Stromal cell of bone marrow (primary cell): ENCODE data around the gene HSF5.

Experiments used
- DNase-seq: peaks from one replicate; pipeline ENCODE4 v3.0.0-alpha.2; 2012; ENCODE audit warnings: low read depth

Gene HSF5, protein sequence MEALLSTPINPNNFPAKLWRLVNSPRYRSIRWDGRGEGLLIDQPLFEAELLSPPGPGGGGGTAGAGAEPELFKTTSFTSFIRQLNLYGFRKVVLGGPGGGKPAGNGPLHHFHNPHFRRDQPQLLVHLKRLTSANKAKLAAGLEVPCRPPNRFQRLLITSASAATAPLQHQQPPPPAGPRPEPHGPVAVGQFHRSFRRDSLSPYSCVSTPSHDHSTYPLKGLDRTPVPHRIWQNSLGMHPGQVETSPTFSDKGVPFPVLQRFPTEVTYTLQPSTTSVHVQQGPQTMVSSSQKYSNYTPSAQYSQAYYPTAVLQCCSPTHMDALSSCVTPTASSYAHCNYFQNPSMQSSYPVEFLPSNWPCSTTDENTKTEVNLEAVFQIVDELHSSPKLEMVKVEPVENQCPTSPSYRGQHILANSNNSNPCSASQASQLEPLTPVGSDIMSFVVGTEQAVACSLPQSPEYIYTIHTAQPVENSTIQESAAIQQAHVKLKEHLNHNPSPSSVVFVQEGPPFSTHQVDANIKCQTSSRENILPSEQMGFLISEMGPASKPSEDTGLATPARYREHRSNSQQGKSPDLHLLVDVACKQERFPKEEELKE

GRCh38 chr17:58487589-58488427 lies at the start of gene HSF5:
Gene HSF5 (minus strand): TSS chr17:58488408. CDS start chr17:58488274, 134 bp downstream.
- DNase-seq, result no peak

DNA sequence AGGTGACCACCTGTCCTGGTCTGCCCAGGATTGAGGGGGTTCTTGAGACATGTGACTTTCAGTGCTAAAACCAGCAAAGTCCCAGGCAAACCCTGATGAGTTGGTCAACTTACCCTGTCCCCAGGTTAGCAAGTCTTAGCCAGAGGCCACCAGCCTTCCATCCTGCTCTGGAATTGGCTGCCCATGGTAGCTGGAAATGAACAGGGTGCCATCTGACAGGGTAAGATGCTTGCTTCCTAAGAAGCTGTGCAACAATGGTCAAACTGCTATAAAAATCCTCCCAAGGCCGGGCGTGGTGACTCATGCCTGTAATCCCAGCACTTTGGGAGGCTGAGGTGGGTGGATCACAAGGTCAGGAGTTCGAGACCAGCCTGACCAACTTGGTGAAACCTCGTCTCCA lies 49.1 kb upstream of the HSF5 start:
- DNase-seq, result no peak

DNA sequence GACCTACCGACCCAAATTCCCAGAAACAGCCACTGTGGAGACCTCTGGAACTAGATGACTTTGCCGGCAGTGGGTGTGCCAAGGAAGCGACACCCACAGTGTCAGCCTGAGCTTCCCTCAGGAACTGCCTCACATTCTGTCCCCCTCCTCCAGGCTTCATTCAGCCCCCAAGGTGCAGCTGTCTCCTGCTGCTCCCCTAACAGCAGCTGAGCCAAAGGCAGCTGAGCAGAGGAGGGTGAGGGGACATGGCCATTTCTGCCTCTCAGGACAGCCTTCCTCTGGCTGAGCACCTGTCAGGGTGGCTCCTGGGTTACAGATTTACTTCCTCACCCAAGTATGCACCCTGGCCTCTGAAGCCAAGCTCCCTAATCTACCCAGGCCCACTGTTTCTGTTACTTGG lies 48.3 kb upstream of the HSF5 start:
- DNase-seq, result no peak

DNA sequence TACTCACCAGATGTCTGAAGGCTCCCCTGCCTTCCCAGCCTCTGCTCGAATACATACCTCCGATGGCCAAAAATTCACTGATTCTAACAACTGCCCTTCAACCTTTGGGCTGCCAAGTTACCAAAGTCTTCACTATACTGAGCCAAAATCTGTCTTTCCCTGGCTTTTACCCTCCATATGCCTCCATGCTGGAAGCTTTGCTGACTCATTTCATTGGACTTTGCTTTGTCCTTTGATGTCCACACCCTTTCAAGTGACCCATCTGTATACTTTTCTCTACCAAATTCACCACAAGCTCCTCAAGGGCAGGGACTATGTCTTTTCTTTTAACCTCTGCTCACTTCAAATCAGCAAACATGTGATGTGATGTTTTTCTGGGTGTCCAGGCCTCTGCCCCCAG lies 47.2 kb upstream of the HSF5 start:
- no peak for DNase-seq

DNA sequence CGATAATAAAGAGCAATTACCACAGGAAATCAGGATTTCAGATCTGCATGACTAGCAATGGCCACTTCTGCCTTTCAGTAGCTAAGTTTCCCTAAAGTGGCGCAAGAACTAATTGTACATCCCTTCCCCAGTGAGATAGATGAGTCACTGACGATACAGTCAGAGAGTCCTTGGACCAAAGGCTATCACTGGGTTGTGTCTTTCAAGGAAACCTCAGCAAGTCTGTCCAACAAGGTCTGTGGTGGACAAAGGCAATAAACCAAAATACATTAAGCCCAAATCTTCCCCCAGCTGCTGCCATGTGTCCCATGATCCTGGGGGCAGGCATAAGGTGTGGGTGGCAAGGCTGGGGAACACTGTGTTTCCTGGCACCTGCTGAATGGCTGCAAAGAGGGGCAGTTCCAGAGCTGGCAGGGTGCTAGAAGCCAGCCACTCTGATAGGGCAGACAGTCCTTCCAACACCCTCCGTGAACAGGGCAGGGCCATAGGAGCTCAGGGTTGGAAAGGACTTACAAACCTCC lies 46.8 kb upstream of the HSF5 start:
- DNase-seq, result no peak

- no peak for DNase-seq
Measured at GRCh38 chr17:58534331-58534730, 46.1 kb upstream of the HSF5 start.

DNA sequence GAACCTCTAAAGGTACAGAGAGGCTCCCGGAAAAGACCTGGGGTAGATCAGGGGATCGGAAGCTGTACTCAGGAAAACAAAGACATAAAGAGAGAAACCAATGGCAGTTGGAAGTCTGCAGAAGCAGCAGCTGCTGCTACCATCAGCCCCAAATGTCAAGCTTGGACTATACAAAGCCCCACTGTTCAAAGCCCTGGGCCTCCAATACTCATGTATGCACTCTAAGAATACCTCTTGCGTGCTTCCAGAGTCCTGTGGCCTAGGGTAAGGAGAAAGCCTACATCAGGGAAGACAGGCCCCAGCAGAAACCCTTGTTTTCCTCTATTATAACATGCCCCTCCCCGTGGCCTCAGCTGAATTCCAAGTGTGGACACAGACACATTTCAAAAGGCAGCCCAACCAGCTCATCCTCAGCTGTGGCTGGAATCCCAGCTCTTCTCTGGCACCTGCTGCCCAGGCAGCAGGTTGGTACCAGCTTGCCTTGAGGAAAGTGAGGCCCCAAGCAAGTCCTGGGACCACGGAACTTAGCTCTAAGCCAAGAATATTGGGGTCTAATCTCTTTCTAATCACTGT lies 45.5 kb upstream of the HSF5 start:
- no peak for DNase-seq

DNA sequence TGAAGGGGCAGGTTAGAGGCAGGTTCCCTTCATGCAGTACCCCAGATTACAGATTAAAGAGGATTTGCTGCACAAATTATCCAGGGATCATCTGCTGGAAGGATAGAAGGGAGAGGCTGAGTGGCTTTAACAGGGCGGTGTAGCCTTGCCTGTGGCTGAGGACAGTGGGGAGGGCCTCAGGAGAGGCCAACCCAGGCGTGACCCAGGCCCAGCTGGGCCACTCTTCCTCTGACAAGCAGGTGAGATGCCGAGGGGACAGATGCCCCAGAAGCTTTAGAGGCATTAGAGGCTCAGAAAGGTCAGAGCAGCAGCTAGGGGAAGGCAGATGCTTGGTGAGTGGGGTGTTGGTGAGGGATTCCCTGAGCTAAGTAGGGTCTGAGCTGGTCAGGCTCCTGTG lies 44.3 kb upstream of the HSF5 start:
- no peak for DNase-seq

DNA sequence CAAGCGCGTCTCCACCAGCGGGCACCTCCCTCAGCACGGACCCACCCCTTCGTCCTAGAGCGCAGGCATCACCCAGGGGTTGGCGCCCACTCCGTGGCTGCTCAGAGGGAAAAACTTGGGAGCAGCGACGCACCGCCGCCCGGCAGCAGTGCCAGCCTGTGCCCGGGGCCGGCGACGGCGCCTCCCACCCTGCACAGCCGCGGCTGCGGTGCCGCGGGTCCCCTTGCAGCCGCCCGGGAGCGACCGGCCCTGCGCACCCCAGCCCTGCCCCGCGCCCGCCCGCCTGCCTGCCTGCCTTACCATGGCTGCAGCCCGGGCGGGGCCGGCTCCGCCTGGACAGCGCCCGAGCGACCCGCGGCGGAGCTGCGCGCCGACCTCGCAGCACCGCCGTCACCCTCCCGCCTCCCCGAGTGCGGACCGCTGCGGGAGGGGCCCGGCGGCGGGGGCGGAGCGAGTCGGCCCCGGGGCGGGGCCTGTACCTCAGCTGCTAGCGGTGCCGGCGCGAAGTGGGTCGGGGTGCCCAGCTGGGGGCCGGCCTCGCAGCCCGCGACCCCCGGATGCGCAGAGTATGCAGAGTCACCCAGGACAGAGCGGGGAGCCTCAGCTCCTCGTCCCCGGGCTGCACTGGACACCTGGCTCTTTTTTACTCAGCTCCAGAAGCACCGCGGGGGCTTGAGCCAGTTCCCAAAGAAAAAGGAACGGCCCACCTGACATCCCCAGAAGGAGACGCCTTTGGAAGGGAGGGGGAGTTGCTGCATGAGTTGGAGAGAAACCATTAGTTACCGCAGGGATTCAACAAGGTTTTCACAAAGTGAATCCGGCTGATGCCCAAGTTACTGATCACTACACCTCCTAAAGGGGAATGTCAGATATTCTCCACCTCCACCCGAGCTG lies 43.7 kb upstream of the HSF5 start:
- DNase-seq, result no peak

- DNase-seq, result no peak
Measured at GRCh38 chr17:58531122-58531521, 42.9 kb upstream of the HSF5 start.

DNA sequence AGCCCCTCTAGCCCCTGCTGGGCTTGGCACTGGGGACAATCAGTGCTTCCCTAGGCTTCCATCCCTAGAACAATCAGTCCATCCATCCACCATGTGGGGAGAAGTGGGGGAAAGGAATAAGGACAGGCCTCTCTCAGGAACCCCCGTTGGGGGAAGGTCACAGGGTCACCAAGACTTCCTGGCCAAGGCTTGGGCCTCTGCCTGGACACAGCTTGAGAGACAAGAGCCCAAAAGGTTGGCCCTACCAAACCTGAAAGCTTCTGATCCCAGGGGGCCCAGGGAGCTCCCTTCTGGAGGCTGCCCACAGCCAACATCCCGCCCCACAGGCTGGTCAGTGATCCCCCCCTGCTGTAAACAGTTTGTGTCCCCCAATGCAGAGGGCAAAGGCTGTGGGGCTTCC lies 42.4 kb upstream of the HSF5 start:
- no peak for DNase-seq

DNA sequence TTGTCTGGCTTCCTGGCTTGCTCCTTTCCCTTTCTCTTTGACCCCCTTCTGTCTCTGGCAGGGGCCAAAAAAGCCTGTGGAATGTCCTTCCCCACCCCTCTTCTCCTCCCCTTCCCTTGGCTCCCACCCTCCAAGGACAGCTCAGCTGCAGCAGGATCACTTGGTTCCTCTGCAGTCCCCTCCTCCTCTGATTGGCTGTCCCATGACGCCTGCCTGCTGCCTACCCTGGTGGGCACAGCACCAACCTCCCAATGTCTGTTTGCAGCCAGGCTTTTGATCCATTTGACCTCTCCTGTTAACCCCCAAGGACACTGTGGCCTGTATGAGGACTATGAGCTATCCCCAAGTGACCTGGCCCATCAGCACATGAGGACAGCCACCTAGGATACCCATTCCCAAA lies 41.1 kb upstream of the HSF5 start:
- no peak for DNase-seq

DNA sequence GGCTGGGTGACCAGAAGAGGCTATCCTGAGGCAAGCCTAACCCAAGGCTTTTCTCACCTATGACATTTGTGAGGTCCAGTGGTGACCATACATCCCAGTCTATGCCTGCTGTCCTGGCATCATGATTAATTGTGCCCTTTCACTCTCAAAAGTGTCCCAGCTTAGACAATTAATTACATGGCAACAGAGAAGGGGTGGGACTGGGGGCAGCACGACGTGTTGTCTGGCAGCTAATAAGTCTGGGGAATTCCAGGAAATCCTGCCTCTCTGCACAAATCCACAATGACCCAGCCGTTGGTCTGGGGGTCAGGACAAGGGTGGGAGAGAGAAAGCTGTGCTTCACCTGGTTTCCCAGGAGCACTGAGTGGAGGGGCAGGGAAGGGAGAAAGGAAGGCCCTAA lies 40.2 kb upstream of the HSF5 start:
- no peak for DNase-seq

GRCh38 chr17:58527949-58528348 lies 39.7 kb upstream of the HSF5 start:
- no peak for DNase-seq

DNA sequence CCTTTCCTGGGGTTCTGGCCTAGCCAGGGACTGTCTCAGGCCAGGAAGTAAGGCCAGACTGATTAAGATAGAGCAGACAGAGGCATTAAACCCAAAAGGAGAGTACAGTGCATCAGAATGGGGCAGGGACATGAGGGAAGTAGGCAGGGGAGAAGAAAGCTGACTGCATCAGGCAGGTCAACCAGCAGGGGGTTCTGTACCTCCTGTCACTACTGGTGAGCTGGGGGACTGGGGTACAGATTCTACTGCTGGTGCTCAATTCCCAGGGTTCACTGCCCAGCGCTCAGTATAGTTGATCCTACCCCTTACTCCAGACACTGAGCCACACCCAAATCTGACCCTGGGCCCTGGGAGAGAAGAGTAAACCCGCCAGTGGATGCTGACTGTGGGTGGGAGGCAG lies 39.1 kb upstream of the HSF5 start:
- no peak for DNase-seq

- peak; percentile 68 for DNase-seq
Measured at GRCh38 chr17:58525239-58525638, 37.0 kb upstream of the HSF5 start.

DNA sequence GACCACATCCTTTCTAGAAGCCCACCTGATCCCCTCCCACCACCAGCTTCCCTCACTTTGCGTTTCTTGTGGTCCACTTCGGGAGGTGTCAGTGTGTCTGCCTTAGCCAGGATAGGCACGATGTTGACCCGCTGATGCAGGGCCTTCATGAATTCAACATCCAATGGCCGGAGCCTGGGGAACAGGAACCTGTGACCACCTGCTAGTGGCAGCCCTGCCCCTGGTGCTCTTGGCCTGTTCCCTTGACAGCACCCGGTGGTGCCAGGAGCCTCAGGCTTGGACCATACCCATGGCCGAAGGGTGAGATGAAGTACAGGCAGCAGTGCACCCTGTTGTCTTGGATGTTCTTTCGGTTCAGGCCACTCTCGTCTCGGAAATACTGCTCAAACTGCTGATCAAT lies 33.5 kb upstream of the HSF5 start:
- no peak for DNase-seq

DNA sequence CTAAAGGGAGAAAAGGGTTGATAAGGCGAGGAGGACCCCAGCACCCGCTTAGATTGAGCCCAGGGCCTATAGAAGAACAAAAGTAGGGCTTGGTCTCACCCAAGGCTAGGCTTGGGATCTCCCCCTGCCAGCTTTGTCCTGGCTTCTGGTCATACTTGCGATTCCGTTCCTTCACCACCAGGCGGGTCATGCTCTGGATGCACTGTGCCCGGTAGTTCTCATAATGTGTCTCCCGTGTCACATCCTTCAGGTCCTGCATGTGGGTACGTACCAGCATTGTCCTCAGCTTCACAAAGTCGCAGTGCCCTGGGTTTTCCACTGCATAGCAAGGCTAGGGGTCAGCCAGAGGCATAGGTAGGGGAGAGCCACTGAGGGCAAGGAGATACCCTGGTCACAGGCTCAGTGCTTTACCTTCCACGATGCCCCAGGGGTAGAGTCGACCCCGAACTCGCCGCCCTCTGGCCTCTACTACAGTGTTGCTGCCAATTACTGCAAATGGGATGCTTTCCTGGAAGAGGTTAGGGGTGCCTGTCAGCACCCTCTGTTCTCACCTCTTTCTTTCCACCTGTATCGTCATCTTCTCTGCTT lies 32.7 kb upstream of the HSF5 start:
- DNase-seq, result no peak

DNA sequence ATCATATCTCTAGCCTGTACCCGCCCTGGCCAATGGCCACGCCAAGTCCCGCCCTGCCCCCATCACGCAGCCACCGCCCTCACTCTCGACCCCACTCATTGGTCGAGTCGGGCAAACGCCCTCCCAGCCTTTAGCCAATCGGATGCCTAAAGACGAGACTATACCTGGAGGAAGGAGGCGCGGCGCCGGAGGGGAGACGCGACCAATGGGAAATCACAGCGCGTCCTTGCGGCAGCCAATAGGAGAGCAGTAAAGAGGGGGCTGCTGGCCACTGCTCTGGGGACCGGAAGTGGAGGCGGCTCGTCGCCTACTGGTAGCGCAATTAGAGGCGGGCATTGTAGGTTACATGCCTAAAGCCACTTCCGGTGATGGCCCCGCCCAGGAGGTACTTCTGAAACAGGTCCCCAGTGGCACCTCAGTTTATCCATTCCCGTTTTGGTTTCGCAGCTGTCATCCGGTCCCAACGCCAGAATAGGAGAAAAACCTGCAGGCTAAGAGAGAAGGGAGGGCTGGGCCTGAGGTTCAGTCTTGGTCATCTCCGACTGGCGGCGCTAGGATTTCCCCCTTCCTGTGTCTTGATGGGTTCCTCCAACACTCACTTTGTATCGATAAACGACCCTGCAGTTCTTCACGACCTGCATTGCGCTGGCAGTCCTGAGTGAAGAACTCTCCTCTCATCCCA lies 29.9 kb upstream of the HSF5 start:
- peak; percentile 100 for DNase-seq

DNA sequence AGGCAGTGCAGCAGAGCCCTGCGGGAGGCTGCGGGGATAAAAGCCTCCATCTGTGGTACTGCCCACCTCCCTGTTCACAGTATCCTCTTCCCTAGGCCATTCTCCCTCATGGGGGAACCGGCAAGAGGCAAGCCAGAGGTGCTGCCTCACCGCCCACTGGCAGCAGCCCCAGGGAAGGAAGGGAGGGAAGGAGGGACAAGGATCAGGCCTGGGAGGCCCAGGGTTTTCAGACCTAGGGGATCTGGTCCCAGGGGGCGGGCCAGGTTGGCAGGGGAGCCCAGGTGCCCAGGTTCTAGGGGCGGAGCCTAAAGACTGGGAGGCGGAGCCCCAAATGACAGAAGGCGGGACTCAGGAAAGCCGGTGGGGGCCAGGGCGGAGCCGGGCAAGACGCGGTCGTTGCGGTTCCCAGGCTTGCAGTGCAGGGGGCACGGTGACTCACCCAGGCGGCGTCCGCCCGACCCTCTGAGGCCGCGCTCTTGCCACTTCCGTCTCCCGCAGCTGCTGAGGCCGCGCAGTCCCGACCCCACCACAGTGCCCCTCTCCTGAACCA lies 29.2 kb upstream of the HSF5 start:
- DNase-seq, result no peak
